HG03571 (cell line): ENCODE measurements around the gene LRMDA.

Experiments used
- ATAC-seq: cut with Tn5 transposase; IDR thresholded peaks from one replicate; pipeline ENCODE4 v1.9.1; 2021; ENCODE audit not compliant: unreplicated experiment

LRMDA gene

GRCh38 chr10:75633568-75633967 lies 202.1 kb downstream of the LRMDA start:
- no peak for ATAC-seq

GRCh38 chr10:75634947-75635346 lies 203.5 kb downstream of the LRMDA start:
- no peak for ATAC-seq

GRCh38 chr10:75638752-75639151 lies 207.3 kb downstream of the LRMDA start:
- no peak for ATAC-seq

GRCh38 chr10:75639736-75640135 lies 208.3 kb downstream of the LRMDA start:
- no peak for ATAC-seq

GRCh38 chr10:75640381-75640780 lies 209.0 kb downstream of the LRMDA start:
- ATAC-seq: no peak

GRCh38 chr10:75640803-75641202 lies 209.4 kb downstream of the LRMDA start:
- ATAC-seq: no peak

- no peak for ATAC-seq
These were observed 212.0 kb downstream of the LRMDA start for GRCh38 chr10:75643405-75643804.

- ATAC-seq: no peak
These were observed 212.7 kb downstream of the LRMDA start for GRCh38 chr10:75643944-75644692.

GRCh38 chr10:75645704-75646103 lies 214.3 kb downstream of the LRMDA start:
- no peak for ATAC-seq

GRCh38 chr10:75646218-75646915 lies 214.9 kb downstream of the LRMDA start:
- no peak for ATAC-seq

GRCh38 chr10:75646916-75647315 lies 215.5 kb downstream of the LRMDA start:
- ATAC-seq: no peak

- ATAC-seq: no peak
These were observed 216.3 kb downstream of the LRMDA start for GRCh38 chr10:75647675-75648074.

- ATAC-seq: no peak
These were observed 216.9 kb downstream of the LRMDA start for GRCh38 chr10:75648351-75648750.

GRCh38 chr10:75648854-75649253 lies 217.4 kb downstream of the LRMDA start:
- no peak for ATAC-seq

- ATAC-seq: no peak
These were observed 218.0 kb downstream of the LRMDA start for GRCh38 chr10:75649466-75649865.

- no peak for ATAC-seq
These were observed 219.2 kb downstream of the LRMDA start for GRCh38 chr10:75650648-75651047.

- no peak for ATAC-seq
These were observed 220.0 kb downstream of the LRMDA start for GRCh38 chr10:75651417-75651816.

- no peak for ATAC-seq
These were observed 220.8 kb downstream of the LRMDA start for GRCh38 chr10:75652146-75652740.

- ATAC-seq: no peak
These were observed 222.3 kb downstream of the LRMDA start for GRCh38 chr10:75653761-75654160.

- no peak for ATAC-seq
These were observed 222.8 kb downstream of the LRMDA start for GRCh38 chr10:75654171-75654771.

- ATAC-seq: no peak
These were observed 223.3 kb downstream of the LRMDA start for GRCh38 chr10:75654772-75655171.
